ENCODE measurements around the gene RHOBTB3.

DNA sequence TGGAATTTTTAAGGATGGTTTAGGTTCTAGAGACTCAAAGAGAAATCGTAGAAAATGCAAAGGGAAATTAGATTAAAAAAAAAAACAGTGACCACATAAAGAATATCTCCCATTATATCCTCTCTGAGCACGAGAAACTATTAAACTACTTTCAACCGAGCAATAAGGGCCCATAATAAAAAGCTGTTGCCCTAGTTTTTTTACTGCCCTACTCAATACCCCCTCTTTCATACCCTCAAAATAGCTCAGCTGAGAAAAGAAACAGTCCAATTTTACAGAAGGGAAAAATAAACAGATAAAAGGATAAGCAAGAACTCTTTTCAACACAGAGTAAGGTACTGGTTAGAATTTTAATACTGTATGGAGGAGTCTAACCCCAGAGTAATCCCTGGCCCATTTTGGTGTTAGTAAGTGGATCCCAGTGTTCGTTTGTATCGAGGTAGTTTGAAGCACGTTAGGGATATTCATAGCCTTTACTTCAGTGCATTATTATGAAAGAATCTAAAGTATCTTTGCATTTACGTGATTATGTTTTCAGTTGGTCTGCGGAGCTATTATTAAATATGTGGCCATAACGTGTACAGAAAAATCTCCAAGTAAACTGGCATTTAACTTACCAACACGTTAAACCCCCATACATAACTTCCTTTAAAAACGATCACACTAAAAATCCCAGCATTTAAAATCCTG, 980 bp upstream of the RHOBTB3 start:
- TF ChIP-seq, protein P1, sequence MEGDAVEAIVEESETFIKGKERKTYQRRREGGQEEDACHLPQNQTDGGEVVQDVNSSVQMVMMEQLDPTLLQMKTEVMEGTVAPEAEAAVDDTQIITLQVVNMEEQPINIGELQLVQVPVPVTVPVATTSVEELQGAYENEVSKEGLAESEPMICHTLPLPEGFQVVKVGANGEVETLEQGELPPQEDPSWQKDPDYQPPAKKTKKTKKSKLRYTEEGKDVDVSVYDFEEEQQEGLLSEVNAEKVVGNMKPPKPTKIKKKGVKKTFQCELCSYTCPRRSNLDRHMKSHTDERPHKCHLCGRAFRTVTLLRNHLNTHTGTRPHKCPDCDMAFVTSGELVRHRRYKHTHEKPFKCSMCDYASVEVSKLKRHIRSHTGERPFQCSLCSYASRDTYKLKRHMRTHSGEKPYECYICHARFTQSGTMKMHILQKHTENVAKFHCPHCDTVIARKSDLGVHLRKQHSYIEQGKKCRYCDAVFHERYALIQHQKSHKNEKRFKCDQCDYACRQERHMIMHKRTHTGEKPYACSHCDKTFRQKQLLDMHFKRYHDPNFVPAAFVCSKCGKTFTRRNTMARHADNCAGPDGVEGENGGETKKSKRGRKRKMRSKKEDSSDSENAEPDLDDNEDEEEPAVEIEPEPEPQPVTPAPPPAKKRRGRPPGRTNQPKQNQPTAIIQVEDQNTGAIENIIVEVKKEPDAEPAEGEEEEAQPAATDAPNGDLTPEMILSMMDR (conservative IDR thresholded peaks at IDR 0.05), result no peak
- no peak for TF ChIP-seq ZFX (IDR thresholded peaks at IDR 0.05)
